Ovary (tissue), 9 donors: ENCODE measurements around the gene SNX27. TPM values are rescaled to one million over a fixed set of nuclear protein-coding genes. Genes with fewer than 3 reads are reported as not detected.
A peak's percentile ranks its signal among the peaks of the same experiment; 100 is the strongest.
"Not testable (repeated sequence)": the region's sequence is repeated elsewhere in the genome, so short reads cannot be mapped to it uniquely, and the experiment has no call there.

Experiments used
- DNase-seq, 5 donors: peaks; one replicate each; pipeline ENCODE4 v3.0.0-alpha.2; 2019 to 2020
- H3K27ac ChIP-seq, 2 donors: fragments of 200-600 bp; one replicate each; pipeline versions ENCODE4 v1.5.1 to v1.8.0; 2019 to 2022
- H3K27me3 ChIP-seq: fragments of 200-600 bp; one replicate; pipeline ENCODE4 v1.8.0; 2022
- H3K36me3 ChIP-seq: fragments of 200-600 bp; sonication (generic); one replicate; pipeline ENCODE4 v1.5.1; 2019
- H3K4me1 ChIP-seq: one replicate; pipeline ENCODE4 v1.8.1; 2013; ENCODE audit warnings: mild to moderate bottlenecking, moderate library complexity; ENCODE audit not compliant: insufficient read depth
- H3K4me3 ChIP-seq: fragments of 200-600 bp; sonication (generic); one replicate; pipeline ENCODE4 v1.5.1; 2017
- H3K9me3 ChIP-seq, 2 donors: fragments of 200-600 bp in 1 of 2; sonication (generic) in 1 of 2; one replicate each; pipeline versions ENCODE4 v1.5.1 to v1.8.1; 2013 to 2019; ENCODE audit warnings: mild to moderate bottlenecking in 1 of 2, moderate library complexity in 1 of 2
- CTCF ChIP-seq, 3 donors: fragments of 450-650 bp in 2 of 3; fragments of 200-600 bp in 1 of 3; IDR thresholded peaks; one replicate each; pipeline versions ENCODE4 v1.5.1 to v1.8.0; 2016 to 2022; ENCODE audit warnings: antibody characterized with exemption in 3 of 3, mild to moderate bottlenecking in 1 of 3
- EP300 ChIP-seq: sonication (generic); formaldehyde crosslinking; IDR thresholded peaks from one replicate; pipeline ENCODE4 v1.6.1; 2017; ENCODE audit warnings: antibody characterized with exemption
- POLR2A ChIP-seq: fragments of 450-650 bp; IDR thresholded peaks from one replicate; pipeline ENCODE4 v1.6.1; 2017; ENCODE audit warnings: antibody characterized with exemption, mild to moderate bottlenecking, moderate library complexity
- WGBS, 3 donors: extraction: QIAGEN DNeasy Blood & Tissue Kit in 1 of 3; methylation state at CpG; one replicate each; pipeline versions ENCODE4 v1.1.5 to v1.1.7; 2013 to 2017; 5-methylcytosine and 5-hydroxymethylcytosine counted together
- intact Hi-C, 4 donors: fragments of 100-400 bp; cut with DNase I; formaldehyde crosslinking; loops; one replicate each; pipeline versions ENCODE4 v1.11.0 to v1.15.1; 2022 to 2023
- polyA plus RNA-seq, 2 donors: library from polyadenylated mRNA; stranded (reverse); fragments of 200-250 nt in 1 of 2; fragments of 350-450 nt in 1 of 2; fragmentation: Illumina TruSeq in 1 of 2; extraction: RNeasy Lipid Tissue Mini Kit (QIAGEN cat#74804) in 1 of 2; gene quantifications; one replicate each; pipeline ENCODE4 v1.2.3, GENCODE V29; 2013 to 2014
- total RNA-seq, 7 donors: library from RNA; depleted of rRNA in 2 of 7; stranded (reverse); fragments of >200 nt in 2 of 7; fragmentation: NEBNext Ultra II Directional in 3 of 7; extraction: Animal tissue kit (Norgen Biotek cat#: 25700) in 3 of 7; gene quantifications; one replicate each; pipeline versions ENCODE4 v1.1.0 to v1.2.4, GENCODE V29; 2016 to 2023
- donor health status: DM: no; HTN: no; CAD: no; lungs with moderate emphysema.
- donor health status: DM: no; HTN: no; CAD: no.
- donor health status: Bipolar disorder and iron deficiency.
- donor health status: DM: yes; HTN: yes; CAD: no.
- donor health status: DM: no; HTN: no; CAD: no.
- donor health status: DM: yes; HTN: yes; CAD: no.

The SNX27 gene
- total and polyA plus RNA-seq, 9 donors: 9.5 to 42.7 (median 35.1) TPM

GRCh38 chr1:151616505-151616849, 4.6 kb downstream of the SNX27 start:
- no peak for DNase-seq
- WGBS, 3 donors: 80 to 92% (median 86%) methylated on average over 3 of the region's 3 CpGs
- Histone ChIP-seq H3K4me1 (peaks cover 11% of the 10 kb centered on the region), H3K36me3 (no peaks in the 10 kb centered on the region), H3K9me3 (no peaks in the 10 kb centered on the region), H3K4me3 (no peak overlapping the region), H3K27ac (no peak overlapping the region), H3K27me3 (no peaks in the 10 kb centered on the region)
- intact Hi-C loops: no loop called here
- TF ChIP-seq EP300 (no peak), POLR2A (no peak), CTCF (IDR thresholded peaks at IDR 0.05) (no peak)

GRCh38 chr1:151618003-151618402, 6.2 kb downstream of the SNX27 start:
- H3K4me1 ChIP-seq: peaks cover 11% of the 10 kb centered on the region
- no peak for DNase-seq
- no peaks in the 10 kb centered on the region for H3K9me3 ChIP-seq
- intact Hi-C loops: no loop called here
- no peak for TF ChIP-seq POLR2A
- no peak for TF ChIP-seq CTCF (IDR thresholded peaks at IDR 0.05)
- no peak for TF ChIP-seq EP300
- no peaks in the 10 kb centered on the region for H3K27me3 ChIP-seq
- H3K27ac ChIP-seq: no peak overlapping the region
- no peaks in the 10 kb centered on the region for H3K36me3 ChIP-seq
- no peak overlapping the region for H3K4me3 ChIP-seq
- 79 to 86% (median 85%) methylated on average over 3 of the region's 3 CpGs for WGBS, 3 donors

GRCh38 chr1:151618470-151618869, 6.6 kb downstream of the SNX27 start:
- intact Hi-C loops: no loop called here
- H3K4me3 ChIP-seq: no peak overlapping the region
- no peaks in the 10 kb centered on the region for H3K27me3 ChIP-seq
- no peak for DNase-seq
- H3K9me3 ChIP-seq: no peaks in the 10 kb centered on the region
- H3K4me1 ChIP-seq: peaks cover 7% of the 10 kb centered on the region
- TF ChIP-seq EP300: no peak
- no peak for TF ChIP-seq CTCF (IDR thresholded peaks at IDR 0.05)
- TF ChIP-seq POLR2A: no peak
- H3K27ac ChIP-seq: no peak overlapping the region
- no peaks in the 10 kb centered on the region for H3K36me3 ChIP-seq

- H3K27ac ChIP-seq: peak overlapping the region in 1 of 2 donors; percentile 3
- H3K9me3 ChIP-seq, H3K36me3 ChIP-seq, DNase-seq, H3K4me3 ChIP-seq, intact Hi-C loops, H3K27me3 ChIP-seq, H3K4me1 ChIP-seq: not testable (repeated sequence)
- 82 to 86% (median 85%) methylated on average over 6 of the region's 6 CpGs for WGBS, 3 donors
Observed at GRCh38 chr1:151618996-151619395, 7.1 kb downstream of the SNX27 start.

GRCh38 chr1:151619489-151620093, 7.7 kb downstream of the SNX27 start:
- no peaks in the 10 kb centered on the region for H3K27me3 ChIP-seq
- no peaks in the 10 kb centered on the region for H3K9me3 ChIP-seq
- TF ChIP-seq POLR2A: no peak
- no peak for TF ChIP-seq EP300
- no peak for TF ChIP-seq CTCF (IDR thresholded peaks at IDR 0.05)
- peak overlapping the region in 1 of 2 donors; percentile 3 for H3K27ac ChIP-seq
- H3K36me3 ChIP-seq: no peaks in the 10 kb centered on the region
- no peak overlapping the region for H3K4me3 ChIP-seq
- WGBS, 3 donors: 58 to 66% (median 58%) methylated on average over 6 of the region's 6 CpGs
- no peak for DNase-seq
- H3K4me1 ChIP-seq: peaks cover 5% of the 10 kb centered on the region
- intact Hi-C loops: no loop called here
